ENCODE measurements around the gene TSPAN16.
"Not testable (repeated sequence)": the region's sequence is repeated elsewhere in the genome, so short reads cannot be mapped to it uniquely, and the experiment has no call there.

The TSPAN16 gene

DNA sequence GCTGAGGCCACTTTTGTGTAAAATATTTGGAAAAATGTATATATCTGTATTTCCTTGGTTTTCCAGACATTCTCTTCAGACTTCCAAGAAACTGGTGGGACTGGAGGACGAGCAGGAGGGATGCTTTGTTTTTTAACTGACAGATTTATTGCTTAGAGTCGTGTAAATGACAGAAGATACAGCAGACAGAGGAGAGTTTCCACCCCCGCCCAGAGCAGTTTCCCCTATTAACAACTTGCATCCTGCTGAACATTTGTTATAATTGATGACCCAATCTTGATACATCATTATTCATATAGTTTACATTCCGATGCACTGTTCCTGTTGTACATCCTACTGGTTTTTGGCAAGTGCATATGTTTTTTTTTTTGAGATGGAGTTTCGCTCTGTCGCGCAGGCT is 26.6 kb upstream of the TSPAN16 start:
- DNase-seq: no peak

- no peak for DNase-seq
Measured at GRCh38 chr19:11273296-11273695, 22.7 kb upstream of the TSPAN16 start.

DNA sequence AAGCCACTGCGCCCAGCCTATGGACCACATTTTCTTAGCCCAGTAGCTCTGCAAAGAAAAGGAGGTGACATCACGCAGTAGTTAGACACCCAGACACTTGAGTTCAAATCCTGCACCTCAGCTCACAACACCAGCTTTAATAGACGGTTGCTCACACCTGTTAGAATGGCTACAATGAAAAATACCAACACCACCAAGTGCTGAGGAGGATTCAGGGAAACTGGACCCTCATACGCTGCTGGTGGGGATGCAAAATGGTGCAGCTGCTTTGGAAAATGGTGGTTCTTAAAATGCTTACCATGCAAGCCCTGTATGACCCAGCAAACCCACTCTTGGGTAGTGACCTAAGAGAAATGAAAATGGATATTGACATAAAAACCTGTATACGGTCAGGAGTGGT is 22.0 kb upstream of the TSPAN16 start:
- no peak for DNase-seq

DNA sequence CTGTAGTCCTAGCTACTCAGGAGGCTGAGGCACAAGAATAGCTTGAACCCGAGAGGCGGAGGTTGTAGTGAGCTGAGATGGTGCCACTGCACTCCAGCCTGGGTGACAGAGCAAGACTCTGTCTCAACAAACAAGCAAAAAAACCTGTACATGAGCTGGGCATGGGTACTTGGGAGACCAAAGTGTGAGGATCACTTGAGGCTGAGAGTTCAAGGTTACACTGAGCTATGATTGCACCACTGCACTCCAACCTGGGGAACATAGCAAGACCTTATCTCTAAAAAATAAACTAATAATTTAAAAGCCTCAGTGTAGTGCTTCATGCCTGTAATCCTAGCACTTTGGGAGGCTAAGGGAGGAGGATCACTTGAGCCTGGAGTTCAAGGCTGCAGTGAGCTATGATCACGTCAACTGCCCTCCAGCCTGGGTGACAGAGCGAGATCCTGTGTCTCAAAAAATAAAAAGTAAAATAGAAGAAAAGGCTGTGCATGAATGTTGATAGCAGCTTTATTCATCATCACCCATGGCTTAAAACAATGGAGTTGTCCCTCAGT is 21.4 kb upstream of the TSPAN16 start:
- no peak for DNase-seq

DNA sequence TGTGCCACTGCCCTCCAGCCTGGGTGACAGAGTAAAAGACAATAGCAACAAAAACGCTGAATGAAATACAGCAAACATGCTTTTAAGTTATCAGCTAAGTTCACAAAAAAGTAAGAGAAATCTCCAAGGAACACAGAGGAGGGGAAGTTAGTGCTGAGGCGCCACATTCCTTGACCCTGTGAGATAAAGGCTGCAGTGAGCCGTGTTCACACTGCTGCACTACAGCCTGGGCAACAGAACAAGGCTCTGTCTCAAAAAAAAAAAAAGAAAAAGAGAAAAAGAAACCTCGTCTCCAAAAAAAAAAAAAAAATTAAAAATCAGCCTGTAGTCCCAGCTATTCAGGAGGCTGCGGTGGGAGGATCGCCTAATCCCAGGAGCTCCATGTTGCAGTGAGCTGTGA is 17.3 kb upstream of the TSPAN16 start:
- DNase-seq: no peak

DNA sequence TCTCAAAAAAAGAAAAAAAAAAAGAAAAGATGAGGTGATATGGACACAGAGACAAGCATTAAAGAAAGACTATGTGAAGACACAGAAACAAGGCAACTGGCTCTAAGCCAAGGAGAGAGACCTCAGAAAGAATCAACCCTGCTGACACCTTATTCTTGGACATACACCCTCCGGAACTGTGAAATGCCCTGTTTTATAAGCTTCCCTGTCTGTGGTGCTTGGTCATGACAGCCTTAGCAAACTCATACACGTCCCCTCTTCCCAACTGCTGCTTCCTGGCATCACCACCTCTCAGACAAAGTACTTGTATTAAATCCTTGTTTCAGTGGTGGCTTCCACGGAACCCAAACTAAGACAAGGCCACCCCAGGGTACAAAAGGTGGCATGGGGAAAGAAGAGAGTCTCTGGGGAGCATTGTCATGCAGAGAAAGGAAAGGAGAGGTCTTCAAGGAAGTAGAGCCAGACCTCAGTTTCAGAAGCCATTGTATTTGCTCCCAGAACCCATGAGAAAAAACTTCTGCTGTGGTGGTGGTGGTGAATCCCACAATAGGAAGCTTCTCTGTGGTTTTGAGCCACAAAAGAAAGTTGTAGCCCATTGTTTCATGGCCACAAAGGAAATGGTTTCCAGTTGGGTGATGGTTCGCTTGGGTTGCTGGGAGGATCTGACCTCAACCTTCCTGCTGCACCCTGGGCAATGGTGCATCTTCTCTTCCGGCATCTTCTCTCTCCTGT is 16.3 kb upstream of the TSPAN16 start:
- no peak for DNase-seq

GRCh38 chr19:11281356-11282049 is 14.5 kb upstream of the TSPAN16 start:
- DNase-seq: no peak

- DNase-seq: no peak
Measured at GRCh38 chr19:11284515-11284914, 11.4 kb upstream of the TSPAN16 start.

- no peak for DNase-seq
Measured at GRCh38 chr19:11286312-11286974, 9.5 kb upstream of the TSPAN16 start.

GRCh38 chr19:11288349-11288748 is 7.6 kb upstream of the TSPAN16 start:
- DNase-seq: no peak

- DNase-seq: no peak
Measured at GRCh38 chr19:11290256-11290655, 5.7 kb upstream of the TSPAN16 start.

DNA sequence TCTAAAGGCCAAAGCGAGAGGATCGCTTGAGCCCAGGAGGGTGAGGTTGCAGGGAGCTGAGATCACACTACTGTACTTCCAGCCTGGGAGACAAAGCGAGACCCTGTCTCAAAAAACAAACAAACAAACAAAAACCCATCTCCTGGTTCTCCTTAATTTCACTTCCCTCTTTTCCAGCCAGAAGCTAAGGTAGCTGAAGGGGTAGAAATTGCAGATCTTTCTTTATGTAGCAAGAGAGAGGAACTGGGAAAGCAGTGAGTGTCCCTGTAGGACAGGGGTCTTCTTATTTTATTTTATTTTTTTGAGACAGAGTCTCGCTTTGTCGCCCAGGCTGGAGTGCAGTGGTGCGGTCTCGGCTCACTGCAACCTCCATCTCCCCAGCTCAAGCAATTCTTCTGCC is 4.5 kb upstream of the TSPAN16 start:
- no peak for DNase-seq

- DNase-seq: no peak
Measured at GRCh38 chr19:11291991-11292390, 4.0 kb upstream of the TSPAN16 start.

- DNase-seq: peak; percentile 91
Measured at GRCh38 chr19:11293433-11294389, 2.2 kb upstream of the TSPAN16 start.

DNA sequence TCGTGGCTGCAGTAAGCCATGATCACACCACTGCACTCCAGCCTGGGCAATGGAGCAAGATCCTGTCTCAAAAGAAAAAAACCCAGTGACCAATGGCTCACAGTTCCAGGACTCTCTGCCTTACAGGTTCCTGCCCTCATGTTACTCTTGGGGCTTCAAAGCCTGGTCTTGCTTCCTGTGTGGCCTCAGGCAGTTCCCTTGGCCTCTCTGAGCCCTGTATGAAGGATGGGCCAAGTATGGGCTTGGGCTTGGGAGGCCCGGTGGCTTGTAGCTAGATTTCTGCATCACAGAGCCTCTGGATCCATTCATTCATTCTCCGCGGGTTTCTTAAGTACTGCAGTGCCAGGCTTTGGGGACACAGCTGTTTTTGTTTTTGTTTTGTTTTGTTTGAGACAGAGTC is 780 bp upstream of the TSPAN16 start:
- no peak for DNase-seq

- DNase-seq: no peak
Measured at GRCh38 chr19:11296264-11296663, 304 bp downstream of the TSPAN16 start.

DNA sequence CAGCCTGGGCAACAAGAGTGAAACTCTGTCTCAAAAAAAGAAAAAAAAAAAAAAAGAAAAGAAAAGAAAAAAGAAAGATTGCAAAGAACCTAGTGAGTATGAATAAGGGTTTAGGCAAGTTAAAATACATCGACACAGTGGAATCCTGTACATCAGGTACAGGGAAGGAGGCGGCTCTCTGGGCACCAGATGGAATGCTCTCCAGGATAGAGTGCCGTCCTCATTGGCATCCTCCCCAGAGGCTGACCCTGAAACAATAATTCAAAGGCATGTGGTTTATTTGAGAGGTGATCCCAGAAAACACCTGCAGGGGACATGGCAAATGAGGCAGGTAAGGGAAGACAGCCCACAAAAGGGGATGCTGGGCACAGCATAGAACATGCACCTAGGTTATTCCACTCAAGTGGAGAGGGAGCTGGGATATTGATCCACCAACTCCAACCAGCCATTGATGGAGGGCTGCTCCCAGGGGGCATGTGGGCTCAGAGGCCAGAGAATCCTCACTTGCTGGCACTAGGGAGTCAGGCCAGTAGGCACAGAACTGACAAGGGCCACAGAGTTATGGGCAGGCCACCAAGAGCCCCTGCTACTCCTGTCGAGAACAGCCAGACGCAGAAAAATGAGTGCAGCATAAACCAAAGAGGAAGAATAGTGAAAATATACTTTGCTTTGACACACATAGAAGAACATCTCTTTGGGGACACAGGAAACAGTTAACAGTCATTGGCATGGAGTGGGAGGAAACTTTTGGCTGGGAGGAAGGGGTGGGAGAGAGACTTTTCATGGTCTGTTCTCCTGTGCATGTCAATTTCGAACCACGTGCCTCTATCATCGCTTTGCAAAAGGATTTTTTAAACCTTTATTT is 4.2 kb downstream of the TSPAN16 start:
- no peak for DNase-seq

DNA sequence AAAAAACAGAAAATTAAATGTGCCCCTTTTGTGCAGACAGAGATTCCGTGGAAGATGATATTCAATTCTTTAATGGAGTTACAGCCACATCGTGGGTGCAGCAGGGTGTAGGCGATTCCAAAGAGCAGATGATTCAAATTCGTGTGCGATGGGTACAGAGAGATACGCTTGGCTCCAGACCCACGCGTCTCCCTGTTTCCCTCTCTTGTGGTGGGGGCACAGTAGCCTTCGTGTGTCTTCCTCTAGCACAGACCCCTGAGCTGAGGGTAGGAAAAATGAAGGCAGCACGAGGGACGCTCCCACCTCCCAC is 4.8 kb downstream of the TSPAN16 start:
- DNase-seq: no peak

GRCh38 chr19:11304936-11305335 is 9.0 kb downstream of the TSPAN16 start:
- DNase-seq: no peak

GRCh38 chr19:11306337-11306736 is 10.4 kb downstream of the TSPAN16 start:
- DNase-seq: no peak

DNA sequence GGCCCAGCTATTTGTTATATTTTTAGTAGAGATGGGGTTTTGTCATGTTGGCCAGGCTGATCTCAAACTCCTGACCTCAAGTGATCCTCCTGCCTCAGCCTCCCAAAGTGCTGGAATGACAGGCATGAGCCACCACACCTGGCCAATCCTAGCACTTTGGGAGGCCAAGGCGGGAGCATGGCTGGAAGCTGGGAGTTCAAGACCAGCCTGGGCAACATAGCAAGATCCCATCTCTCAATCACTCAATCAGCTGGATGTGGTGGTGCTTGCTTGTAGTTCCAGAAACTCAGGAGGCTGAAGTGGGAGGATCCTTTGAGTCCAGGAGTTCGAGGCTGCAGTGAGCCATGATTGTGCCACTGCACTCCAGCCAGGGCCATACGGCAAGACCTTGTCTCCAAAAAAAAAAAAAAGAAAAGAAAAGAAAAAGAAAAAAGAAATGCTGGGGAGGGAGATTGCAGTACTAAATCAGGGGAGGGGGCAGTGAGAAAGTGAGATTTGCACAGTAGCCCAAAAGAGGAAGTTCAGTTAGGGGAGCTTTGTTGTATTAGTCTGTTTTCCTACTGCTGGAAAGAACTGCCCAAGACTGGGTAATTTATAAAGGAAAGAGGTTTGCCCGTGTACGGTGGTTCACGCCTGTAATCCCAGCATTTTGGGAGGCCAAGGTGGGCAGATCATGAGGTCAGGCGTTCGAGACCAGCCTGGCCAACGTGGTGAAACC is 24.5 kb downstream of the TSPAN16 start:
- not testable (repeated sequence) for DNase-seq

Data from T1000 (cell line).